Measurements from ENCODE around the gene SLC39A2. TPM values are rescaled to one million over a fixed set of nuclear protein-coding genes. Genes with fewer than 3 reads are reported as not detected.
A peak's percentile ranks its signal among the peaks of the same experiment; 100 is the strongest.

SLC39A2 gene
- total and polyA plus RNA-seq, 4 experiments from 2014 or later: 0.67 TPM; not detected in 3

DNA sequence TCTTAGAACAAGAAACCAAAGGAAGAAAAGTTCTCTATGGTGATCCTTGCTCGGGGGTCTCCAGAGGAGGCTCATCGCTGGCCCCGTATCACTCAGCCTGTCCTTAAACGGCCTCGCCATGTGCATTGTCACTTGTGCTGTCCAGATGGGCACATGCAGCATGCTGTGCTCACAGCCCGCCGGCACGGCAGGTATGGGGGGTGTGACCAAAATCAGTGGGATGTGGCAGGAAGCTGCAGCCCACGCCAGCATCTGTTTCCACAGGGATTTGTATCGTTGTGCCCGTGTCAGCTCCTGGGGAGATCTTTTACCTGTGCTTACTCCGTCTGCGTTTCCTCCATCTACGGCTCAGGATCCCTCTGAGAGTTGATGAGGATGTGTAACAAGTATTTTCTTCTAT, 2.6 kb upstream of the SLC39A2 start:
- no peak overlapping the region for H3K4me3 Mint-ChIP-seq
- ChIA-PET POLR2A (ENCODE audit: partially characterized antibody) (no interaction called here), CTCF (ENCODE audit: partially characterized antibody) (interaction anchor here (4.5 kb wide), 1 partner anchor 15 kb away, joined by 17 read pairs; no protein-coding TSS in a partner anchor)
- no peaks in the 10 kb centered on the region for H3K27me3 Mint-ChIP-seq
- Histone ChIP-seq H3K4me3 (ENCODE audit: low read length in 2 of 2) (no peak overlapping the region), H3K27me3 (ENCODE audit: insufficient read depth, low read length) (no peaks in the 10 kb centered on the region), H3K9me3 (ENCODE audit: control insufficient read depth in 1 of 2, low read length in 2 of 2) (no peaks in the 10 kb centered on the region), H3K27ac (ENCODE audit: low read depth, low read length) (no peak overlapping the region), H3K36me3 (ENCODE audit: insufficient read depth, low read length) (peaks cover 45% of the 10 kb centered on the region), H3K4me1 (ENCODE audit: insufficient read depth, low read length) (peaks cover 5% of the 10 kb centered on the region)
- peaks cover 13 to 24% (median 16%) of the 10 kb centered on the region in 4 donors for H3K4me1 Mint-ChIP-seq
- intact Hi-C loops (cut with micrococcal nuclease): no loop called here
- no peak for DNase-seq
- H3K9me3 Mint-ChIP-seq: no peaks in the 10 kb centered on the region
- no peak overlapping the region for H3K27ac Mint-ChIP-seq
- H3K36me3 Mint-ChIP-seq: peaks cover 44 to 59% of the 10 kb centered on the region in 2 donors

DNA sequence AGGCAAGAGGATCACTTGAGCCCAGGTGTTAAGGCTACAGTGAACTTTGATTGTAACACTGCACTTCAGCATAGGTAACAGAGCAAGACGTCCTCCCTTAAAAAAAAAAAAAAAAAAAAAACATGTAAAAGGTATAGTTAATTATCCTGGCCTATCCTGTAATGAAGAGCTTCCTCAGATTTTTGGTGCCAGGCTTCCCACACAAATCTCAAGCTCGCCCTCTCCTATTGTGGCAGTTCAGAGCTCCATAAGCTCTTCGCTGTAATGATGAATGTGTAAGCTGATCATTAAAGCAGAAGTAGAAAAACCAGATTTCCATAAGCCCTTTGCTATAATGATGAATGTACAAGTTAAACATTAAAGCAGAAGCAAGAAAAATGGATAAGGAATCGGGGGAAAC, 2.0 kb upstream of the SLC39A2 start:
- H3K4me1 Mint-ChIP-seq: peaks cover 8 to 18% (median 13%) of the 10 kb centered on the region in 4 donors
- Histone ChIP-seq H3K27ac (ENCODE audit: low read depth, low read length) (no peak overlapping the region), H3K9me3 (ENCODE audit: control insufficient read depth in 1 of 2, low read length in 2 of 2) (no peaks in the 10 kb centered on the region), H3K36me3 (ENCODE audit: insufficient read depth, low read length) (peaks cover 41% of the 10 kb centered on the region), H3K4me1 (ENCODE audit: insufficient read depth, low read length) (no peaks in the 10 kb centered on the region), H3K27me3 (ENCODE audit: insufficient read depth, low read length) (no peaks in the 10 kb centered on the region), H3K4me3 (ENCODE audit: low read length in 2 of 2) (no peak overlapping the region)
- H3K36me3 Mint-ChIP-seq: peaks cover 40 to 56% of the 10 kb centered on the region in 2 donors
- intact Hi-C loops (cut with micrococcal nuclease): no loop called here
- ChIA-PET CTCF (ENCODE audit: partially characterized antibody) (interaction anchor here (2.1 to 4.5 kb wide), 3 partner anchors 15 to 26 kb away, joined by 13 to 21 read pairs (median 17); no protein-coding TSS in a partner anchor), POLR2A (ENCODE audit: partially characterized antibody) (no interaction called here)
- H3K27me3 Mint-ChIP-seq: no peaks in the 10 kb centered on the region
- no peaks in the 10 kb centered on the region for H3K9me3 Mint-ChIP-seq
- peak overlapping the region in 2 of 7 donors; percentile 72 to 84 for H3K27ac Mint-ChIP-seq
- DNase-seq: no peak
- no peak overlapping the region for H3K4me3 Mint-ChIP-seq

DNA sequence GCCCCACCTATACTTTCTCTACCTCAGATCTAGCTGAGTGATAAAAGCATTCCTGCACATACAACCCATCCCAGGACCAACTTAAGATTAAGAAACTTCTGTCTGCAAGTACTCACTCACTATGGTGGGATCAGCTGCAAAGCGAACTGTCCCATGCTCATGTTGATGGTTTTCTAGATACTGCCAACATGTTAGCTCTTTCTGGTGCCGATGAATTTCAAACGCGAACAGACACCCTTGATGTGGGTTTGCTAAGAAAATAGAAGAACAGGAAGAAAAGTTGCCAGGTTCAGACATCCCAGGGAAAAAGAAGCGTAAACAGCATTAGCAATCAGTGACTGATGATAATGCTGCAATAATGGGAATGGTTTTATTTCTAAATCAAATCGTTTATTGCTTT, 1.5 kb upstream of the SLC39A2 start:
- peaks cover 37% of the 10 kb centered on the region for H3K36me3 ChIP-seq (ENCODE audit: insufficient read depth, low read length)
- ChIA-PET POLR2A (ENCODE audit: partially characterized antibody) (interaction anchor here (0.6 kb wide), 1 partner anchor 17 kb away, joined by 3 read pairs; no protein-coding TSS in a partner anchor), CTCF (ENCODE audit: partially characterized antibody) (interaction anchor here (0.6 to 4.5 kb wide), 4 partner anchors 11 to 26 kb away, joined by 3 to 21 read pairs (median 15); no protein-coding TSS in a partner anchor)
- peaks cover 7 to 17% (median 13%) of the 10 kb centered on the region in 4 donors for H3K4me1 Mint-ChIP-seq
- no peaks in the 10 kb centered on the region for H3K9me3 ChIP-seq (ENCODE audit: control insufficient read depth in 1 of 2, low read length in 2 of 2)
- peaks cover 36 to 51% of the 10 kb centered on the region in 2 donors for H3K36me3 Mint-ChIP-seq
- no peaks in the 10 kb centered on the region for H3K27me3 ChIP-seq (ENCODE audit: insufficient read depth, low read length)
- DNase-seq: no peak
- H3K4me3 Mint-ChIP-seq: peak overlapping the region in 1 of 8 donors; percentile 14
- no peaks in the 10 kb centered on the region for H3K9me3 Mint-ChIP-seq
- no peak overlapping the region for H3K27ac ChIP-seq (ENCODE audit: low read depth, low read length)
- H3K27ac Mint-ChIP-seq: peak overlapping the region in 2 of 7 donors; percentile 37 to 84
- intact Hi-C loops (cut with micrococcal nuclease): no loop called here
- no peak overlapping the region for H3K4me3 ChIP-seq (ENCODE audit: low read length in 2 of 2)
- H3K27me3 Mint-ChIP-seq: no peaks in the 10 kb centered on the region
- no peaks in the 10 kb centered on the region for H3K4me1 ChIP-seq (ENCODE audit: insufficient read depth, low read length)

DNA sequence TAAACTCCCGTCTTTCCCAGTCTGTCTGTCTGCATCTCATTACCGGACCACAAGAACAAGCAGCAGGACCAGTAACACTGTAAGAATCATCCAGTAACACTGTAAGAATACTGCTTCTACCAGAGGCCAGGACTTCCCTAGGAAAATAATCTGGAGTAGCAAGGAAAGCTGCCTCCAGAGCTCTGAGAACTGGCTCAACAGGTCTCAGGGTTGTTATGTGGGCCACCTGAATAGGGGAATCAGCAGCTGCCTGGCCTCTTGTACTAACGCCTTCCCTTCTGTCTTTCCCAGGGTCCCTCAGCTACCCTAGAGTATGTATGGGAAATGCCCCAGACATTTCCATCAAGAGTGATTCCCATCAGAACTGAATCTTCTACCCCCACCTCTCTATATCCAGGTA, 954 bp upstream of the SLC39A2 start:
- Mint-ChIP-seq H3K36me3 (peaks cover 31 to 45% of the 10 kb centered on the region in 2 donors), H3K4me3 (no peak overlapping the region), H3K4me1 (peaks cover 7 to 17% (median 11%) of the 10 kb centered on the region in 4 donors), H3K9me3 (no peaks in the 10 kb centered on the region), H3K27ac (peak overlapping the region in 4 of 7 donors; percentile 25 to 57 (median 40)), H3K27me3 (no peaks in the 10 kb centered on the region)
- Histone ChIP-seq H3K4me3 (ENCODE audit: low read length in 2 of 2) (no peak overlapping the region), H3K9me3 (ENCODE audit: control insufficient read depth in 1 of 2, low read length in 2 of 2) (no peaks in the 10 kb centered on the region), H3K27me3 (ENCODE audit: insufficient read depth, low read length) (no peaks in the 10 kb centered on the region), H3K36me3 (ENCODE audit: insufficient read depth, low read length) (peaks cover 31% of the 10 kb centered on the region), H3K4me1 (ENCODE audit: insufficient read depth, low read length) (no peaks in the 10 kb centered on the region), H3K27ac (ENCODE audit: low read depth, low read length) (no peak overlapping the region)
- intact Hi-C loops (cut with micrococcal nuclease): no loop called here
- ChIA-PET CTCF (ENCODE audit: partially characterized antibody) (interaction anchor here (0.6 to 4.5 kb wide), 4 partner anchors 10 to 27 kb away, joined by 3 to 21 read pairs (median 15); no protein-coding TSS in a partner anchor), POLR2A (ENCODE audit: partially characterized antibody) (interaction anchor here (0.6 kb wide), 1 partner anchor 17 kb away, joined by 3 read pairs; no protein-coding TSS in a partner anchor)
- no peak for DNase-seq

DNA sequence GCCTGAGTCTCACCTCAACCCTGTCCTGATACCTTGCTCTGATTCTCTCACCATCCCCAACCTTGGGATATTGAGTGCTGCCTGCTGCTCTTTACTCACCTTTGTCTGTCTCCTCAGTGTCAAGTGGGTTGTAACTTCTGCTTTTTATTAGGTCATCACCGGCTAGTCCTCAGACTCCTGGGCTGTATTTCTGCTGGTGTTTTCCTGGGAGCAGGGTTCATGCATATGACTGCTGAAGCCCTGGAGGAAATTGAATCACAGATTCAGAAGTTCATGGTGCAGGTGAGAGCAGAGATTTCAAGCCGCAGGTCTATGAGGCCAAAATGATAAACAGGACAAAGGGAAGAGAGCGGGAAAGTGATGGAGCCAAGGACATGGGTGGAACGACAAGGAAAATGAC, 498 bp downstream of the SLC39A2 start:
- H3K36me3 Mint-ChIP-seq: peaks cover 22 to 36% of the 10 kb centered on the region in 2 donors
- no peak for DNase-seq
- Histone ChIP-seq H3K36me3 (ENCODE audit: insufficient read depth, low read length) (peaks cover 21% of the 10 kb centered on the region), H3K9me3 (ENCODE audit: control insufficient read depth in 1 of 2, low read length in 2 of 2) (no peaks in the 10 kb centered on the region), H3K4me1 (ENCODE audit: insufficient read depth, low read length) (no peaks in the 10 kb centered on the region), H3K27me3 (ENCODE audit: insufficient read depth, low read length) (no peaks in the 10 kb centered on the region), H3K4me3 (ENCODE audit: low read length in 2 of 2) (no peak overlapping the region), H3K27ac (ENCODE audit: low read depth, low read length) (no peak overlapping the region)
- H3K27me3 Mint-ChIP-seq: no peaks in the 10 kb centered on the region
- peaks cover 7 to 17% (median 11%) of the 10 kb centered on the region in 4 donors for H3K4me1 Mint-ChIP-seq
- ChIA-PET CTCF (ENCODE audit: partially characterized antibody) (interaction anchor here (0.8 to 4.5 kb wide), 3 partner anchors 12 to 97 kb away, joined by 5 to 21 read pairs (median 17); no protein-coding TSS in a partner anchor), POLR2A (ENCODE audit: partially characterized antibody) (no interaction called here)
- H3K27ac Mint-ChIP-seq: peak overlapping the region in 3 of 7 donors; percentile 26 to 92 (median 90)
- intact Hi-C loops (cut with micrococcal nuclease): no loop called here
- H3K4me3 Mint-ChIP-seq: no peak overlapping the region
- no peaks in the 10 kb centered on the region for H3K9me3 Mint-ChIP-seq

DNA sequence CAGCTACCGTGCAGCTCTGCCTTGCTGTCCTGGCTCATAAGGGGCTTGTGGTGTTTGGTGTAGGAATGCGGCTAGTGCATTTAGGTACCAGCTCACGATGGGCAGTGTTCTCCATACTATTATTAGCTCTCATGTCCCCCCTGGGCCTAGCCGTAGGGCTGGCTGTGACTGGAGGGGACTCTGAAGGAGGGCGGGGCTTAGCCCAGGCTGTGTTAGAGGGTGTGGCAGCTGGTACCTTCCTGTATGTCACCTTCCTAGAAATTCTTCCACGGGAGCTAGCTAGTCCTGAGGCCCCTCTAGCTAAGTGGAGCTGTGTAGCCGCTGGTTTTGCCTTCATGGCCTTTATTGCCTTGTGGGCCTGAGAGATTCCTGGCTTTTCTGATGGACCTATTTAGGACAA, 2.1 kb downstream of the SLC39A2 start:
- no peaks in the 10 kb centered on the region for H3K4me1 ChIP-seq (ENCODE audit: insufficient read depth, low read length)
- peaks cover 5% of the 10 kb centered on the region for H3K36me3 ChIP-seq (ENCODE audit: insufficient read depth, low read length)
- Mint-ChIP-seq H3K9me3 (no peaks in the 10 kb centered on the region), H3K4me3 (no peak overlapping the region), H3K27ac (no peak overlapping the region), H3K27me3 (no peaks in the 10 kb centered on the region), H3K36me3 (peaks cover 6 to 20% of the 10 kb centered on the region in 2 donors), H3K4me1 (peaks cover 7 to 13% (median 10%) of the 10 kb centered on the region in 4 donors)
- H3K27me3 ChIP-seq (ENCODE audit: insufficient read depth, low read length): no peaks in the 10 kb centered on the region
- H3K4me3 ChIP-seq (ENCODE audit: low read length in 2 of 2): no peak overlapping the region
- no peak for DNase-seq
- ChIA-PET CTCF (ENCODE audit: partially characterized antibody) (interaction anchor here (1.5 to 6.7 kb wide), 2 partner anchors 9 to 13 kb away, joined by 8 to 57 read pairs; no protein-coding TSS in a partner anchor), POLR2A (ENCODE audit: partially characterized antibody) (no interaction called here)
- intact Hi-C loops (cut with micrococcal nuclease): no loop called here
- no peak overlapping the region for H3K27ac ChIP-seq (ENCODE audit: low read depth, low read length)
- no peaks in the 10 kb centered on the region for H3K9me3 ChIP-seq (ENCODE audit: control insufficient read depth in 1 of 2, low read length in 2 of 2)

DNA sequence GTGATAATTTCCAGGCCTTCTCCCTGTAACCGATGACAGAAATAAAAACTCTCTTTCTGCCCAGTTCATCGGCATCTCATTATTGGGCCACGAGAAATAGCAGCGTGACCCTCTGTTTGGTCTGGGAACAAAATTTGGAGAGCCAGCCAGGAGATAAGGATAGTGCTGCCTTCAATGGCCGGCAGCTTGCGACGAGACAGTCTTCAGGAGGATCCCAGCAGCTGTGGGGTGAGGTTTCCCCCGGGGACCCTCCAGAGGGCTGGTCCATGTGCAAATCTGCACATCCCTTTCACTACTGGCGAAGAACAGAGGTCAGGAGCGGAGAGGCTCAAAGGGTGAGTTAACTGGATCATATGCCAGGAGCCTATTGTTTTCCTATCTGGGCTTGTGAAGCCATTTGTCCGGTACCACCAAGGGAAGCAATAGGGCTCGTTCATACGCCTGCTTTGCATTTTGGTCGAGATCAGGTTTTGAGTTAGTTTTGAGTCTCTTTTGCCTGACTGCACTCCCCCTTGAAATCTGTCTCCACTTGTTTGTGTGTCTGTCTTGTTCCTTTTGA, 4.8 kb downstream of the SLC39A2 start:
- H3K27ac Mint-ChIP-seq: no peak overlapping the region
- no peak for DNase-seq
- no peaks in the 10 kb centered on the region for H3K27me3 Mint-ChIP-seq
- intact Hi-C loops (cut with micrococcal nuclease): no loop called here
- H3K4me1 Mint-ChIP-seq: no peaks in the 10 kb centered on the region
- H3K9me3 Mint-ChIP-seq: no peaks in the 10 kb centered on the region
- no peaks in the 10 kb centered on the region for H3K9me3 ChIP-seq (ENCODE audit: control insufficient read depth in 1 of 2, low read length in 2 of 2)
- no peaks in the 10 kb centered on the region for H3K27me3 ChIP-seq (ENCODE audit: insufficient read depth, low read length)
- H3K4me3 ChIP-seq (ENCODE audit: low read length in 2 of 2): no peak overlapping the region
- H3K36me3 ChIP-seq (ENCODE audit: insufficient read depth, low read length): no peaks in the 10 kb centered on the region
- no peak overlapping the region for H3K4me3 Mint-ChIP-seq
- no peaks in the 10 kb centered on the region for H3K4me1 ChIP-seq (ENCODE audit: insufficient read depth, low read length)
- no peaks in the 10 kb centered on the region for H3K36me3 Mint-ChIP-seq
- no peak overlapping the region for H3K27ac ChIP-seq (ENCODE audit: low read depth, low read length)
- CTCF ChIA-PET (ENCODE audit: partially characterized antibody): interaction anchor here (1.0 to 6.7 kb wide), 5 partner anchors 8 to 101 kb away, joined by 3 to 57 read pairs (median 4); no protein-coding TSS in a partner anchor
- POLR2A ChIA-PET (ENCODE audit: partially characterized antibody): no interaction called here
